OCI-LY1 (cell line): ENCODE measurements around the gene DMD.

Source experiments
- H2AFZ ChIP-seq: fragments of 200-600 bp; sonication (generic), shearing (Covaris generic); 2 replicates; pipeline ENCODE4 v1.6.0; 2014; ENCODE audit warnings: antibody characterized with exemption, mild to moderate bottlenecking, low read length
- H3F3A ChIP-seq: fragments of 200-600 bp; sonication (generic), shearing (Covaris generic); 2 replicates; pipeline ENCODE4 v1.6.0; 2014; ENCODE audit warnings: mild to moderate bottlenecking, antibody characterized with exemption, low read length, moderate library complexity; ENCODE audit not compliant: insufficient read depth
- H3K27ac ChIP-seq: fragments of 200-600 bp; sonication (generic); 2 replicates; pipeline ENCODE4 v1.5.1; 2014; ENCODE audit warnings: low read length, mixed run types, mild to moderate bottlenecking, low read depth; ENCODE audit not compliant: poor library complexity, severe bottlenecking
- H3K27me3 ChIP-seq: fragments of 200-600 bp; sonication (generic); 2 replicates; pipeline ENCODE4 v1.6.0; 2014; ENCODE audit warnings: antibody characterized with exemption, mild to moderate bottlenecking, low read length, moderate library complexity; ENCODE audit not compliant: insufficient read depth
- H3K36me3 ChIP-seq: fragments of 200-600 bp; sonication (generic); 2 replicates; pipeline ENCODE4 v1.6.1; 2014; ENCODE audit warnings: mild to moderate bottlenecking, antibody characterized with exemption, low read length, moderate library complexity, mixed read lengths; ENCODE audit not compliant: insufficient read depth
- H3K4me1 ChIP-seq: fragments of 200-600 bp; sonication (generic); 2 replicates; pipeline ENCODE4 v1.5.1; 2014; ENCODE audit warnings: mild to moderate bottlenecking, low read length, moderate library complexity; ENCODE audit not compliant: insufficient read depth, severe bottlenecking
- H3K4me2 ChIP-seq: fragments of 200-600 bp; sonication (generic), shearing (Covaris generic); 2 replicates; pipeline ENCODE4 v1.6.1; 2014; ENCODE audit warnings: low read length
- H3K4me3 ChIP-seq: fragments of 200-600 bp; sonication (generic); 2 replicates; pipeline ENCODE4 v1.5.1; 2014; ENCODE audit warnings: low read length, low read depth, mild to moderate bottlenecking, mixed read lengths; ENCODE audit not compliant: poor library complexity, severe bottlenecking
- H3K79me2 ChIP-seq: fragments of 200-600 bp; shearing (Covaris generic); 2 replicates; pipeline ENCODE4 v1.6.1; 2016; ENCODE audit warnings: mixed run types, low read length, mixed read lengths; ENCODE audit not compliant: insufficient read depth
- H3K9ac ChIP-seq: fragments of 200-600 bp; sonication (generic), shearing (Covaris generic); 2 replicates; pipeline ENCODE4 v1.6.1; 2014; ENCODE audit warnings: mild to moderate bottlenecking, low read length, mixed read lengths
- H3K9me2 ChIP-seq: fragments of 200-600 bp; sonication (generic), shearing (Covaris generic); 2 replicates; pipeline ENCODE4 v1.6.1; 2014; ENCODE audit warnings: low read depth, mild to moderate bottlenecking, low read length, mixed read lengths
- H3K9me3 ChIP-seq: fragments of 200-600 bp; shearing (Covaris generic); 2 replicates; pipeline ENCODE4 v1.6.1; 2014; ENCODE audit warnings: low read length, mixed read lengths
- H4K20me1 ChIP-seq: fragments of 200-600 bp; sonication (generic), shearing (Covaris generic); 2 replicates; pipeline ENCODE4 v1.6.0; 2016; ENCODE audit warnings: mild to moderate bottlenecking, low read length; ENCODE audit not compliant: insufficient read depth
- CTCF ChIP-seq: fragments of 200-600 bp; sonication (generic), shearing (Covaris generic); IDR thresholded peaks from 2 replicates; pipeline ENCODE4 v1.5.1; 2017; ENCODE audit warnings: mild to moderate bottlenecking, antibody characterized with exemption, low read length, moderate library complexity, mixed read lengths
- EZH2 ChIP-seq: fragments of 200-600 bp; sonication (generic), shearing (Covaris generic); IDR thresholded peaks from 2 replicates; pipeline ENCODE4 v1.8.0; 2017; ENCODE audit warnings: borderline replicate concordance, mixed run types, mild to moderate bottlenecking, antibody characterized with exemption, low read length, moderate library complexity, mixed read lengths

The DMD gene

GRCh38 chrX:31301941-31302340 is 1909.4 kb downstream of the DMD start:
- Histone ChIP-seq H3K9me3 (no peaks in the 10 kb centered on the region), H3K4me2 (no peak overlapping the region), H3K9ac (no peak overlapping the region), H3K9me2 (no peaks in the 10 kb centered on the region), H2AFZ (no peak overlapping the region), H3K4me3 (no peak overlapping the region), H3K36me3 (no peaks in the 10 kb centered on the region), H4K20me1 (no peaks in the 10 kb centered on the region), H3K27ac (no peak overlapping the region), H3K27me3 (no peaks in the 10 kb centered on the region), H3K4me1 (no peaks in the 10 kb centered on the region), H3K79me2 (no peaks in the 10 kb centered on the region), H3F3A (no peaks in the 10 kb centered on the region)
- TF ChIP-seq CTCF (no peak), EZH2 (no peak)

GRCh38 chrX:31301203-31301602 is 1910.1 kb downstream of the DMD start:
- H3K36me3 ChIP-seq = no peaks in the 10 kb centered on the region
- no peaks in the 10 kb centered on the region for H3K4me1 ChIP-seq
- no peak overlapping the region for H3K27ac ChIP-seq
- H3K79me2 ChIP-seq = no peaks in the 10 kb centered on the region
- H3K4me2 ChIP-seq = no peak overlapping the region
- no peak overlapping the region for H2AFZ ChIP-seq
- H3K27me3 ChIP-seq = no peaks in the 10 kb centered on the region
- H3K9ac ChIP-seq = no peak overlapping the region
- no peaks in the 10 kb centered on the region for H3K9me3 ChIP-seq
- H3K9me2 ChIP-seq = no peaks in the 10 kb centered on the region
- no peak overlapping the region for H3K4me3 ChIP-seq
- no peak for TF ChIP-seq EZH2
- no peak for TF ChIP-seq CTCF
- H4K20me1 ChIP-seq = no peaks in the 10 kb centered on the region
- no peaks in the 10 kb centered on the region for H3F3A ChIP-seq

- Histone ChIP-seq H3K4me1 (no peaks in the 10 kb centered on the region), H2AFZ (no peak overlapping the region), H3K9me3 (no peaks in the 10 kb centered on the region), H3K36me3 (no peaks in the 10 kb centered on the region), H3K9me2 (no peaks in the 10 kb centered on the region), H3F3A (no peaks in the 10 kb centered on the region), H3K9ac (no peak overlapping the region), H3K4me3 (no peak overlapping the region), H3K79me2 (no peaks in the 10 kb centered on the region), H3K4me2 (no peak overlapping the region), H3K27me3 (no peaks in the 10 kb centered on the region), H4K20me1 (no peaks in the 10 kb centered on the region), H3K27ac (no peak overlapping the region)
- TF ChIP-seq EZH2 (no peak), CTCF (no peak)
Observed at GRCh38 chrX:31298916-31299315, 1912.4 kb downstream of the DMD start.
